HG03066 (cell line): ENCODE results near the gene MOGAT3.
A peak's percentile ranks its signal among the peaks of the same experiment; 100 is the strongest.

ENCODE experiments used
- ATAC-seq: cut with Tn5 transposase; IDR thresholded peaks from one replicate; pipeline ENCODE4 v1.9.1; 2021; ENCODE audit warnings: low read depth; ENCODE audit not compliant: unreplicated experiment

The MOGAT3 gene

DNA sequence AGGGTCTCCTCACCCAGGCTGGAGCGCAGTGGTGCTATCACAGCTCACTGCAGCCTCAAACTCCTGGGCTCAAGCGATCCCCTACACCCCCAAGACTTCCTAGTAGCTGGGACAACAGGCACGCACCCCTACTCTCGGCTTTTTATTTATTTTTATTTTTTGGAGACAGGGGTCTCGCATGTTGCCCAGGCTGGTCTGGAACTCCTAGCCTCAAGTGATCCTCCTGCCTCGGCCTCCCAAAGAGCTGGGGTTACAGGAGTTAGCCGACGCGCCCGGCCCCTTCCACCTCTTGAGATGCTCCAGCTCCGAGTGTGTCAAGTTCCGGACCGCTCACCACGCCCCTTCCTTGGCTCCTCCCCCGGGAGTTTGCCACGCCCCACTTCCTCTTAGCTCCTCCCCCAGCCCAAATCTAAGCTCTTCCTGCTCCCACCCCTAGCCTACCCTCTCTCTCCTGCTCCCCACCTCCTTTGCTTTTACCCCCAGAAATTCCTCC lies 27.0 kb downstream of the MOGAT3 start:
- ATAC-seq: peak; percentile 66

GRCh38 chr7:101172854-101173751 lies 27.7 kb downstream of the MOGAT3 start:
- no peak for ATAC-seq

GRCh38 chr7:101172005-101172853 lies 28.6 kb downstream of the MOGAT3 start:
- no peak for ATAC-seq

GRCh38 chr7:101171442-101171837 lies 29.4 kb downstream of the MOGAT3 start:
- no peak for ATAC-seq

- ATAC-seq: no peak
Observed at GRCh38 chr7:101170617-101171441, 30.0 kb downstream of the MOGAT3 start.

DNA sequence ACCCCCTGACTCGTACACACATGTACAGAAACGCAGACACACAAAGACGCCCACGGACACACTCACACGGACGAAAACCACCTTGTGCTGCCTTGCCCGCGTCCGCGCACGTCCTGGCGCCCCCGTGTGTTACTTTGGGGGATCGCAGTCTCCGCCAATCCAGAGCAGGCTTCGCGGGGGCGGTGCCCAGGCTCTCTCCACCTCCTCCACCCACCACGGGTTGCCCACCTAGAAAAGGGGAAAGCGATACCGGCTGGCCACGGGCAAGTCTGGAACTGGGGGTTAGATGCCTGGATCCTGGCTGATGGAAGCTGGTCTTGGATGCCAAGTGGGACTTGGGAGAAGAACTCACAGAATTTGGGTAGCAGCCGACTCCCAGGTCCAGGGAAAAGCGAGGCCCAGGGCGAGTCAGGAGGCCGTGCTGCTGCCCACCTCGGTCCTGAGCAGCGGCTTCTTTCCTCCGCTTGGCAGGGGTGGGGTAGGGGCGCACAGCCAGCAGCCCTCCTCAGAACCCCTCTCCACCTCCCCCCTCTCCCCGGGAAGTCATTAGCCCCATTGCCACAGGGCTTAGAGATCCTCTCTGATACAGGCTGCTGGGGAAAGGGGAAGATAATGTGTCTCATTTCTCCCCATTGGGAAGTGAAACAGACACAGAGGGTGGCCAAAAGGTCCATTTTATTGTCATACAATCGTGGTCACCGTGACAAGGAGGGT lies 30.8 kb downstream of the MOGAT3 start:
- no peak for ATAC-seq

- ATAC-seq: no peak
Observed at GRCh38 chr7:101169110-101169837, 31.6 kb downstream of the MOGAT3 start.

- no peak for ATAC-seq
Observed at GRCh38 chr7:101168412-101169049, 32.3 kb downstream of the MOGAT3 start.

DNA sequence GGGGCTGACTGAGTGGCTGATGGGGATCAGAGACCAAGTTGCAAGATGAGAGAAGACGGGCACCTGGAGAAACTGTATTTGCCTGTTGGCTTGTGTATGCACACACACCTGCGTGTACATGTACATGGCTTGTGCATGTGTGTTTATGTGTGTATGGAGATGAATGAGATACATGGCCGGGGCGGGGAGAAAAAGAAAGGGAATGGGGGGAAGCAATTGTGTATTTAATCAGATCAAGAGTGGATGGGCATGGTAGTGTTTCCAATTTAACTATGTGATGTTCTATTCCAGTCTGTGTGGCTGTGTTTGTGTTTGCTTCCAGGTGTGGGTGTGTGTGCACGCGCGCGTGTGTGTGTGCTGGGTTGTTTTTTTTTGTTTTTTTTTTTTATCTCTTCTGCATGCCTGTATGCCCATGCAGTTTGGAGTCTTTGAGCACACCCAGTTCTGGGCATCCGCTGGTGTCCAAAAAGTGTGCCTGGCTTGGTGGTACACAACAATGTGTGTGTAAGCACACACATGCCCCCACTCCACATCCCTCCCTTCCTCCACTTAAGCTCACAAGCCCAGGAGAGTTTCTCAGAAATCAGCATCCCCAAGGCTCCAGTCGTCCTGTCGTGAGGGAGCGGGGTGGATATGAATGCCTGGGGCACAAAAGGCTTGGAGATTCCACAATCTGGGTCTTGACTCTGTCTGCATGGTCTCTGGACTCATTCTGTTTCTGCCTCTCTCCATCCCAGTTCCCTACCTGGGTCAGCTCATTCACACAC lies 33.0 kb downstream of the MOGAT3 start:
- no peak for ATAC-seq

GRCh38 chr7:101166909-101167644 lies 33.8 kb downstream of the MOGAT3 start:
- ATAC-seq: no peak

DNA sequence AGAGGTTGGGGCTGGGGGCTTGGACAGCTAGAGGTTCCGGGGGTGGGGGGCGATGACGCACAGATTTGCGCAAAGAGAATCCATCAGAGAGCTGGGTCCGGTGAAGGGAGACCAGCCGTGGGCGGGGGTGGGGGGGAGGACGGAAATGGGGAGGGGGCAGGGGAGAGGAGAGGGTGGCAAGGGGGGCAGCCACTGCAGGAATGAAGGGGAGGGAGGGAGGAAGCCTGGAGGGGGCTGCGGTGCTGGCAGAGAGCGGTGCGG lies 34.3 kb downstream of the MOGAT3 start:
- no peak for ATAC-seq

DNA sequence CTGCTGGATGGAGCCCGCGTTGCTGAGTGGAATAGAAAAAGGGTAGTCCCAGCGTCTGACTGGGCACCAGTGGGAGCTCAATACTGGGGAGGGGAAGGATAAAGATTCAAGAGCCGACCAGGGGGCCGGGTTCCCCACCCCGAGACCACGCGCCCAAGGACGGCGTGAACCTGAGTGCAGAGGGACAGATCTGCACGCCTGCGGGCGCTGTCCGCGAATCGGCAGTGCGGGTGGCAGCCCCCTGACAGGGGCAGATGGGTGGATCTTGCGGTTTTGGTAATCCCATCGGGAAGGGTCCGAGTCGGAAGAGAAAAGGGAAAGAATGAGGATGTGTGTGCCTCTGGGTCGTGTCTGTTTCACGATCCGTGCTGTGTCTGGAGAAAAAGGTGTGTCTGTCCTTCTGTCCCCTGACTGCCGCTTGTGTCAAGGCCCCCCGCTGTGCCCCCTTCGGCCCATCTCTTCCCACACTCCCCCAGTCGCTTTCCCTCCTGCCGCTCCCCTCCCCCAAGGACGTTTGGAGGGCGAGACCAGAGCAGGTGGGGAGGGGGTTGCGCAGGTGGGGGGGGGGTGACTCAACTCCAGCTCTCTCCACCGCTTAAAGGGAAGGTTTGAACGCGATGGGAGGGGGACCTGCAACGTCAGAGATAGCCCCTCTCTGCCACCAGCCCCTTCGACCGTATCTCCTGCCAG lies 34.7 kb downstream of the MOGAT3 start:
- ATAC-seq: no peak

DNA sequence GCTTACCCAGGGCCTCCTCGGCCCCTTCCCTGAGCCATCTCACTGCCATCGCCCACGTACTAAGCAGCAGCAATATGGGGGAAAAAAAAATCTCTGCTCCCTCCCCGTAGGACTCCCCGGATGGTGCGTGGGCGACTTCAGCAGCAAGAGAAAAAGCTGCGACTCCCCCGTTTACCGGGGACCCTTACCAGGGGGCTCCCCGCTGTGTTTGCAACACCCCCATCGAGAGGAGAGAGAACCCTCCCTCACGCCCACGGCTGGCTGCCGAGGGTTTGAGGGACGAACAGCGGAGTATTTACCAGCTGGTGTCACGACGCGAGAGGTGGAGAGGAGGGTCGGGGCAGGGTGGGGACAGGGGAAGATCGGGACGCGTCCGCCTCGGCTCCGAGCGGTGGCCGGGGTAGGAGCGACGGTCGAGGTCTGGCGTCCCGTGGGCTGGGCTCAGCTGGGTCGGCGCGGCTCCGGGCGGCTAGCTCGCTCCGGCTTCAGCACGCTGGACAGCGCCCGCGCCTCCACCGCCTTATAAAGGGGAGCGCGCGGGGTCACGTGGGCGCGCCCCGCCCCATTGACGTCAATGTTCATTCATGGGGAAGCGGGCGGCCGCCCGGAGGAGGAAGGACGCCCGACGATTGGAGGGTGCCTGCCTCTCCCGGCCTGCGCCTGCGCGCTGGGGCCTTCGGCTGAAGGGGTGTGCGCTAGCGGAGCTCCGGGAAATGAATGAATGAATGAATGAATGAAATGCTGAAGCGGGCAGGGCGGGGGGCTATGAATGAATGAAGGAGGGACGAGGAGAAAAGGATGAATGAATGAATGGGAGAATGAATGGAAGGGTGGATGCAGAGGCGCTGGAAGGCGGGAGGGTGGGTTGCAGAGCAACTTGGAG lies 35.5 kb downstream of the MOGAT3 start, which contains the start of gene VGF:
TSS of gene VGF (minus strand) at position 495 of the 883 bp plus-strand sequence. CDS start 726 bp downstream, outside the sequence.
- ATAC-seq: peak; percentile 55

DNA sequence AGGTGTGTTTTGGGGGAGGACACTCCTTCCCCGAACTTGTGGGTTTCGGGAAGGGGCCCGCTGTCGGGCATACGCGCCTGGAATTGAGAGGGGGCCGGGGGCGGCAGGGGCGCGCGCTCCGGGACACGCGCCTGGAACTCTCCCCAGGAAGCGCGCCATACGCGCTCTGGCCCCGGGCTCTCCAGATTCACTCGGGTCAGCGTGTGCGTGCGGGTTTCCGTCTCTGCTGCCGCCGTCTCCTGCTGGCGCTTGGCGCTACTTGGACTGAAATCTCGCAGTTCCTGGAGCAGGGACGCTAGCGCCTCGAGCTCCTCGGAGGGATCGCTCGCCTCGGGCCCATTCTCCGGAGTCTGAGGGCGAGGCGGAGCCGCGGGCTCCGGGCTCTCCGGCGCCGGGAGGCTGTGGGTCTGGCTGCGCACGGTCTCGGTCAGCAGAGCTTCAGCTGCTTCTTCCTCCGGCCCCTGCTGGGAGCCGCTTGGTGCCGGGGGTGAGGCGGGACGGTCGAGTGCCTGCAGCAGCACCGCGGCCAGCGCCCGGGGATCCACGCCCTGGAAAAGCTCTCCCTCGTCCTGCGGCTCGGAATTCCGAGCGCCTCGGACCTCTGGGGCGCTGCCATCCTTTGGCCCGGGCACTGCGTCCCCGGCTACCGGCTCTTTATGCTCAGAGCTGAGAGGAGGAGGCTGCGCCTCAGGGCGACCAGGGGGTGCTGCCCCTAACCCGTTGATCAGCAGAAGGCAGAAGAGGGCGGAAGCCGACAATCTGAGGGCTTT lies 36.6 kb downstream of the MOGAT3 start:
- no peak for ATAC-seq
